Measurements from ENCODE around the gene SUSD4.

The SUSD4 gene

DNA sequence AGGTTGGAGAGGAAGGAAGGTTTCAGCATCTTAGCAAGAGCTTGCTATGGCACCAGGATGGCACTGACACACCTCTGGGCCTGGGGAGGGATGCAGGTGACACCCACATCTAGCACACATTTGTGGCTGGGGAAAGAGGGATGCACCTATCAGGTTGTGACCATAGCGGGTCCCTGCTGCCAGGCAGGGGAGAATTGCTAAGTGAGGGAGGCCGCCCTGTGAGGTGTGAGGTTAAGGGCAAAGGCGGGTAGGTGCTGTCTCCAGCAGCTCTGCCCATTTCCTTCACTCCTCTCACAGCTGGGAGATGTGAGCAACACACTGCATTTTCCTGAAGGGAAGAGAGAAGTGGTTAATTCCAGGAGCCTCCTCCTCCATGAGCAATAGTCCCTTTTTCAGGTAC is 137.7 kb downstream of the SUSD4 start:
- TF ChIP-seq, protein P1, sequence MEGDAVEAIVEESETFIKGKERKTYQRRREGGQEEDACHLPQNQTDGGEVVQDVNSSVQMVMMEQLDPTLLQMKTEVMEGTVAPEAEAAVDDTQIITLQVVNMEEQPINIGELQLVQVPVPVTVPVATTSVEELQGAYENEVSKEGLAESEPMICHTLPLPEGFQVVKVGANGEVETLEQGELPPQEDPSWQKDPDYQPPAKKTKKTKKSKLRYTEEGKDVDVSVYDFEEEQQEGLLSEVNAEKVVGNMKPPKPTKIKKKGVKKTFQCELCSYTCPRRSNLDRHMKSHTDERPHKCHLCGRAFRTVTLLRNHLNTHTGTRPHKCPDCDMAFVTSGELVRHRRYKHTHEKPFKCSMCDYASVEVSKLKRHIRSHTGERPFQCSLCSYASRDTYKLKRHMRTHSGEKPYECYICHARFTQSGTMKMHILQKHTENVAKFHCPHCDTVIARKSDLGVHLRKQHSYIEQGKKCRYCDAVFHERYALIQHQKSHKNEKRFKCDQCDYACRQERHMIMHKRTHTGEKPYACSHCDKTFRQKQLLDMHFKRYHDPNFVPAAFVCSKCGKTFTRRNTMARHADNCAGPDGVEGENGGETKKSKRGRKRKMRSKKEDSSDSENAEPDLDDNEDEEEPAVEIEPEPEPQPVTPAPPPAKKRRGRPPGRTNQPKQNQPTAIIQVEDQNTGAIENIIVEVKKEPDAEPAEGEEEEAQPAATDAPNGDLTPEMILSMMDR (IDR thresholded peaks at IDR 0.05; ENCODE audit: control insufficient read depth, extremely low read depth, insufficient read depth) = no peak
- no peak overlapping the region for H3K4me3 ChIP-seq (ENCODE audit: low read depth, low read length)
- no peak for DNase-seq (ENCODE audit: low read depth)

DNA sequence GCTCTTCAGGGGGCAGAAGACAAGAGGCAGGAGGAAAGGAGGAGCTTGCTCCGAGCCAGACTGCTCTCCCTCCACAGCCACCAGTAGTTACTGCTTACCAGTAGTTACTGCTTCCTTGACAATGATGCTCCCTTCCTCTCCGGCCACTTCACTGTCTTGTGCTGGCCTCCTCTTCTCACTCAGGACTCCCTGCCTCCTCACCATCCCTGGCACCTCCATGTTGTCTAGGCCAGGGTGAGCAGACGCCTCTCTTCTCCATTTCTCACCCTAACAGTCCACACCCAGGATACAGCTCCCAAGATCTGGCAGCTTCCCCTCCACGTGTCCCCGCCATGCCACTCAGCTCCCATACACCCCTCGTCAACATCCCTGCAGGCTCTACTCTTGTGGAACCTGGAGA is 138.5 kb downstream of the SUSD4 start:
- no peak overlapping the region for H3K4me3 ChIP-seq (ENCODE audit: low read depth, low read length)

DNA sequence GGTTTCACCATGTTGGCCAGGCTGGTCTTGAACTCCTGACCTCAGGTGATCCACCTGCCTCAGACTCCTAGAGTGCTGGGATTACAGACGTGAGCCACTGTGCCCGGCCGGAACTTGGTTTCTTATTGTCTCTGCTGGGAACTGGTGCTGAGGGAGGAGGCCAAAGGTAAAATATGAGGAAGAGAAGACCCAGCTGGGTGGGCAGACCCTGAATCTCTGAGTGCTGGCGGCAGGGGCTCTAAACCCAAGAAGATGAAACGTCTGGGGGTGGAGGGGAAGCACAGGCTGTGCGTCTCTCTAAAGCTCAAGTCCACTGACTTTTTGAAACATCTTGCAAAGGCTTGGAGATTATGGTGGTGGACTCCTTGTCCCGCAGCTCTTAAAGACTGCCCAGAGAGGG is 138.9 kb downstream of the SUSD4 start:
- DNase-seq (ENCODE audit: low read depth) = no peak
- no peak overlapping the region for H3K4me3 ChIP-seq (ENCODE audit: low read depth, low read length)
- TF ChIP-seq, protein P1 (IDR thresholded peaks at IDR 0.05; ENCODE audit: control insufficient read depth, extremely low read depth, insufficient read depth) = no peak

More for the DNA sequence above, 138.5 kb downstream of the SUSD4 start:
- TF ChIP-seq, protein P1 (IDR thresholded peaks at IDR 0.05; ENCODE audit: control insufficient read depth, extremely low read depth, insufficient read depth) = no peak
- no peak for DNase-seq (ENCODE audit: low read depth)

DNA sequence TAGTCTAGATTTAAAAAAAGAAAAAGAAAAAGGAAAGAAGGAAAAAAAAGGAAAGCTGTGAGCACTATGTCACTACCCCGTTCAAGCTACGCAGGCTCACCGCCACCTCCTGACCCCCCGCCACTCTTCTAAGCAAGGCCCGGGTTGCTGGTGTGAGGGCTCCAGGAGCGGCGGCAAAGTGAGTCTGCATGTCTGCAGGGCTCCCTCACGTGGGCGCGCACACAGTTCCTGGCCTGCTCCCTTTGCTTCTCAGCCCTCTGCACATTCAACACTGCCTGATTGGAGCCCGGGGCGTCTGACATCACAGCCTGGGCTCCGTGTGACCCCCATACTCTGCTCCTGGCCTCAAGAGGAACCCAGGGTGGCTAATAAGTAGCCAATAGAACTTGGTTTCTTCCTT is 139.5 kb downstream of the SUSD4 start:
- TF ChIP-seq, protein P1 (IDR thresholded peaks at IDR 0.05; ENCODE audit: control insufficient read depth, extremely low read depth, insufficient read depth) = no peak

DNA sequence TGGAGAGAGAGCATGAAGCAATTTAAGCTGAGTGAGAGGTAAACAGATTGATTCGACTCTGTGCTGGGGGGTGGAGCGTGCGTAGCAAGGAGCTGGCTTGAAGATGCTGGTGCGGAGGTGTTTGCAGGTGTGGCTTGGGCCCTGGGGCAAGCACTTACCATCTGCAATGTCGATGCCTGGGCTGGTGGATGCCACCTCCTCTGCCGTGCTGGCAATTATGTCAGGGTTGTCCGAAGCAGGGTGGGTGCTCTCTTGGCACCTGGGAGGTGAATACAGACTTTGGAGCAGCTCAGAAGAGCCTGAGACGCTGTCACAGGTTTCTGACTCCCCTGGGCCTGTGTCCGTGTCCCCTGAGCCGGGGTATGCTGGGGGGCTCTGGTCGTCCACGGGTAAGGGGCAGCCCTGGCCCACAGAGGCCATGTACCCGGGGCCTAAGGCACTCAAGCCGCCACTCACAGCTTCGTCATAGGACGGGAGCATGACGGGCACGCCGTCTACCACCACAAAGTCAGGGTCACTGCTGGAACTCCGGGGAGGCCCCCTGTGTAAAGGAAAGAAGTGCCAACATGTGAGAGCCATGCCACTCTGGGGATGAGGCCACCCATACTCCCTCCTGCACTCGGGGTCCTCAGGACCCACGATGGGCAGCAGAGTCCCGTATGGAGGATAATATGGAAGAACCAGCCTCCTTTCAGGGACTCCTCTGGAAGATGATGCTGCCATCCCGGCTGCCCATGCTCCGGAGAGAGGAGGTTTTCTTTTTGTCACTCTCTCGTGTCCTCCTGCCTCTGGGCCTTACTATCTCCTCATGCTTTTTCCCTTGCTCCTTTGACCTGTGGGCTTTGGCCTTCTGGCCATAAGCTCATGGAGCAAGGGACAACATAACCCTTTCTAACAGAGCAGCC is 140.6 kb downstream of the SUSD4 start:
- TF ChIP-seq, protein P1 (IDR thresholded peaks at IDR 0.05; ENCODE audit: control insufficient read depth, extremely low read depth, insufficient read depth) = no peak
- no peak for DNase-seq (ENCODE audit: low read depth)
- H3K4me3 ChIP-seq (ENCODE audit: low read depth, low read length) = no peak overlapping the region

More for the DNA sequence above, 139.5 kb downstream of the SUSD4 start:
- DNase-seq (ENCODE audit: low read depth) = no peak
- no peak overlapping the region for H3K4me3 ChIP-seq (ENCODE audit: low read depth, low read length)

DNA sequence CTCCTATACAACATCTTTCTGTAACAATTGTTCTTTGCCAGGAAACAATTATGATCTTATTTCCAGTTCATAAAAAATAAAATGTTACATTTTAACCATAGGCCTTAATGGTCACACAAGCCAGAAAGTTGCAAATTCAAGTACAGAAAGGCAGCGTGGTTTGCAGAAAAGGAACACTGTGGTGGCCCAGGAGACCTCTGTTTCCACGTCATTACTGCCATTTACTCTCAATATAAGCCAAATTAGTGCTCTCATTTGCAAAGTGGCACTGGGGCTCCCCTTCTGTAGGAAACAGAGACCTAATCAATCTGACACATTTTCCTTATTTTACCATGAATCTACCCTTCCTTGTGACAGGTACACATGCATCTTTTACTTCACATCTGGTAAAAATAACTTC is 141.6 kb downstream of the SUSD4 start:
- TF ChIP-seq, protein P1 (IDR thresholded peaks at IDR 0.05; ENCODE audit: control insufficient read depth, extremely low read depth, insufficient read depth) = no peak
- no peak overlapping the region for H3K4me3 ChIP-seq (ENCODE audit: low read depth, low read length)
- no peak for DNase-seq (ENCODE audit: low read depth)

Data from LNCaP clone FGC (cell line).